NOMO-1 treated with DMSO at 0.1 percent for 48 hours (cell line): Measurements from ENCODE around the gene CYP26B1.
A peak's percentile ranks its signal among the peaks of the same experiment; 100 is the strongest.

ENCODE experiments used
- DNase-seq: peaks from one replicate; lab custom pipeline; 2025; ENCODE audit not compliant: unreplicated experiment; lab: John Stamatoyannopoulos, UW

CYP26B1 gene

DNA sequence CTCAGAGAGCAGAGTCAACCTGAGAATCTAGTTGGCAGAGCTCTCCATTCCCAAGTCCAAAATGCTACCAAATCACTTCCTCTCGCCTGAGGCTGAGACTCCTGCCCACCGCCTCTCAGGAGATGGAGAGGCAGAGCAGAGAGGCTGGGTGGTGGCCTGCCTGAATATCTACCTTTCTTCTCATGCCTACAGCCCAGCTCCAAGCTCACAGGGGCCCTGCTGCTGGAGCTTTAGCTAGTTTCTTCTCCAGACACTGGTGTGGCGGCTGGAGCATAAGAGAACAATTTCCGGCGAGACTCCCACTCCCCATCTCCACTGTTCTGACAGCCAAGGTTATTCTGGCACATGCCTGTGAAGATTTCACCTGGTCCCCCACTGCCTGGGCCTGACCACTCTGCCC, 8.1 kb upstream of the CYP26B1 start:
- DNase-seq = no peak

GRCh38 chr2:72155151-72155550, 7.5 kb upstream of the CYP26B1 start:
- DNase-seq = no peak

- DNase-seq = no peak
These were observed 6.8 kb upstream of the CYP26B1 start for GRCh38 chr2:72154386-72154975.

DNA sequence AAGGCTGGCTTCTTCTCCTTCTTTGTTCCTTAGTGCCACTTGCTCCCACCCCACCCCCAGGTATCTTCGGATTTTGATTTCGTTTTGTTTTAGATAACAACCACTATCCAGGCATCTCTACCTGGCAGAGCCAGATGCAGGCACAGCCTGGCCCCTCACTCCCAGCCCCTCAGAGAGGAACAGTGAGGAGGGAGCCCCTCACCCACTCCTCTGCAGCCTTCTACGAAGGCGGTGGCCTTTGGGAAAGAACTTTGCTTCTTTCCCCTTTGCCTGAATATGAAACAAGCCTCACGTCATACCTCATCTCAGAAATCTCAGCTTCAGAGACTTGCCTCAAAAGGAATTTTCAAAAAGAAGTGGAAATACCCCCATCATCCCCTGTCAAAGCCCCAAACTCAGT, 6.3 kb upstream of the CYP26B1 start:
- no peak for DNase-seq

DNA sequence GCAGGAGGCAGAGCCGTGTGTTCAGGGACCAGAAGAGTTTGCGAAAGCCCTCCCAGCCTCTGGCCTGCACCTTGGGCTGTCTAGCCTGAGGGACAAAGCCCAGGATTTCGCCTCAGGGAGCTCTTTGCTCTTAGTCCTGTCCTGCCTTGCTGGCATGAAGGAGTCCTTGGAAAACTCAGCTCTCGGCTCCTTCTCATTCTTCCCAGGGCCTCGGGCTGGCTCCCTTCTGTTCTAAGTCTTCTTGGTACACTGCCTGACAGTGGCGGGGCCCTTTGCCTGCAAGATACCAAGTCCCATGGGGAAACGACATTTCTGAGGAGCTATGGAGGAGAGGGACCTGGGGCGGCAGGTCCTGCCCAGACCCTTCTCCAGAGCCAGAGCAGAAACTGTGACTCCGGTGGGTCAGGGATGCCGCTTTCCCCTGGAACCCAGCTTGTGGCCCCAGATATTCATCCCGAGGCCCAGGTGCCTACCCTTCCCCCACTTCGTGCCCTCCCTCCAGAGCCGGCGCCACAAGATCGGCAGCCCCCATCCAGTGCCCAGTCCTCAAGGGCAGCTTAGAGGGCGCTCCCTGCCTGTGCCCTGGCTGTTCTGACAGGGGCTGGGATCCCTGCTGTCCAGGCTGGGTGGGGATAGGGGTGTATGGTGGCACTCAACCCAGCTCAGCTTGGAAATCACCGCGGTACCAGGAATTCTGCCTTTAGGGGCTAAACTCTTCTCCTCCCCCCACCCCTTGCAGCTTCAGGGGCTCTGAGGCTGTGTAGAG, 5.5 kb upstream of the CYP26B1 start:
- no peak for DNase-seq

DNA sequence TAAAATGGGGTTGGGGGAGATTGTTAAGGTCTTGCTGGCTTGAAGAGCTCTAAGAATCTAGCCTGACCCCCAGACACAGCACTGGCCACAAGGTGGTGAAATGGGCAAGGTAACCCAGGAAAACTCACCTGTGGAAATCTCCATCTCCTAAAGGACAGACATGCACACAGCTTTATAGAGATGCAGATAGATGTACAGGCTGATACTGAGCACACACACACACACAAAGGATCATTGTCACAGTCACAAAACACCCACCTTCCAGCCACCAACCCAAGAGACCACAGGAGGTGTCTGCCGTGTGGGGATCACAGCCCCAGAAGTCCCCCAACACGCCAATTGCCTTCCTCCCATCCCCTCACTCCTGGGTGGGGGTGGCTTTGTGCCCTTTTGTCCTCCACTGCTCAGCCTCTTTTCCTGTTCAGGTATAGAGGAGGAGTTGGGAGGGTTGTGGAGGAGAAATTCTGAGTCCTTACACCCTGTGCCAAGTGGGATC, 3.2 kb upstream of the CYP26B1 start:
- DNase-seq = no peak

DNA sequence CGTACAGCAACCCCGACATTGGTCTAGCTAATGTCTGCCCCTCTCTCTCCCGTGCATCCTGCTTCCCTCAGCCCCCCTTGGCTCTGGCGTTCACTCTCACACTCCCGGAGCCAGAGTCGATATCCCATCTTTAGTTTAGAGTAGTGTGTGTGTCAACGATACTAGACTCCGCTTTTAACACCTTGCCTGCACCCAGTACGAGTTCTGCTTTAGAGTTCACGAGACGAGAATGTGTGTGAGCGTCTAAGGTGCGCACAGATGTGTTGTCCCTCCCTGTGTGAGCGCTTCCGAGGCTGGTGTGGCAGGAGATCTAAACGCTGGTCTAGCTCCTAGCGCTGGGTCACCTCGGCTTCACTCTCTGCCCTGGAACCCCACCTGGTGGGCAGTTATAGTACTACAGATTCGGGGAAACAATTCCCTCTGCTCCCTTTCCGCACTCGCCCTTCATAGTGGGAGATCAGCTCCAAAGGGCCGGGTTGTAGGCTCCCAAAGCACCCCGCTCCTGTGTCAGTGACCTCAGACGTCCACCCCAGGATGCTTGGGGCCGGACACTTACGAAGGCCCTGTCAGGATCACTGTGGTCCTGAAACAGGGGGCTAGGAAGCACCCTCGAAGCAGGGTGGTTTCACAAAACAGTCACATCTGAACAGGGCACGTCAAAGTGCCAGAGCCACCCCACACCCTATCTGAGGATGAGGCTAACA, 2.6 kb upstream of the CYP26B1 start:
- DNase-seq = peak; percentile 72

- DNase-seq = no peak
These were observed 2.0 kb upstream of the CYP26B1 start for GRCh38 chr2:72149556-72150156.

GRCh38 chr2:72148837-72149555, 1.3 kb upstream of the CYP26B1 start:
- DNase-seq = no peak

GRCh38 chr2:72148003-72148836, 558 bp upstream of the CYP26B1 start:
- no peak for DNase-seq

DNA sequence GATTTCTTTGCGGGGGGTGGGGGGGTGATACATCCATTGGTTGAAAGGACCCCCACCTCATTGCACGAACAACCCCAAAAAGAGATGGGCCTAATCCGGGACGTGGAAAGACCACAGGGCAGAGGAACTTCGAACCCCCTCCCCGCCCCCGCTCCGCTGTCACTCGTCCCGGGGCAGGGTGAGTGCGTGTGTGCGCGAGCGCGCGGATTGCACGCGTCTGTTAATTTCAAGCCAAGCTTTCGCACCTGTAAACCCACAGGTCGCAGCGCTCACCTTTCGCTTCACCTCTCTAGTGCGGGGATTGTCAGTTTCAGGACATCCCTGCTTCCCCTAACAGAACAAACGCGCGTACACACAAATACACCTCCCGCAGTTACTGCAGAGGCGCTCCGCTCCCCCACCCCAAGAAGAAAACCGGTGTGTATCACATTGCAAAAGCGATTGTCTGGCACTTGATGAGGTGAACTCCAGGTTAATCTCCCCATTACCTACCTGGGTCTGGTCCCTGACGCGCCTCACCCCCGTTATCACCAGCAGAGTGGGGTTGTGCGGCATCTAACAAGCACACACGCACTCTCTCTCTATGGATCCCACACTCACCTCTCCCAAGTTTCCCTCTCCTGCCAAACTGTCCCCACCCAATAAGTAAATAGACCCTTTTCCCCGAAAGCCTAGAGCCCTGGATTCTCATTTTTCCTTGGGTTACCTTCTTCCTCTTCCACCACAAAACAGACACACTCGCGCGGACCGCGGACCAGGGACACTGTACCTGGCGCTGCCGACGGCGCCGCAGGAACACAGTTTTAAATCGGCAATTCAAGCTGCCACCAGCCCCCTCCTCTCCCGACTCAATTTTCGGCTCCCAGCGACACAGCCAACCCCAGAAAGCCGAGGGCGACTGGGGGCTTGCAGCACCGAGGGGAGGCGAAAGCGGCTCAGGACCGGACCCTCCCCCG, 1.0 kb downstream of the CYP26B1 start:
- no peak for DNase-seq

DNA sequence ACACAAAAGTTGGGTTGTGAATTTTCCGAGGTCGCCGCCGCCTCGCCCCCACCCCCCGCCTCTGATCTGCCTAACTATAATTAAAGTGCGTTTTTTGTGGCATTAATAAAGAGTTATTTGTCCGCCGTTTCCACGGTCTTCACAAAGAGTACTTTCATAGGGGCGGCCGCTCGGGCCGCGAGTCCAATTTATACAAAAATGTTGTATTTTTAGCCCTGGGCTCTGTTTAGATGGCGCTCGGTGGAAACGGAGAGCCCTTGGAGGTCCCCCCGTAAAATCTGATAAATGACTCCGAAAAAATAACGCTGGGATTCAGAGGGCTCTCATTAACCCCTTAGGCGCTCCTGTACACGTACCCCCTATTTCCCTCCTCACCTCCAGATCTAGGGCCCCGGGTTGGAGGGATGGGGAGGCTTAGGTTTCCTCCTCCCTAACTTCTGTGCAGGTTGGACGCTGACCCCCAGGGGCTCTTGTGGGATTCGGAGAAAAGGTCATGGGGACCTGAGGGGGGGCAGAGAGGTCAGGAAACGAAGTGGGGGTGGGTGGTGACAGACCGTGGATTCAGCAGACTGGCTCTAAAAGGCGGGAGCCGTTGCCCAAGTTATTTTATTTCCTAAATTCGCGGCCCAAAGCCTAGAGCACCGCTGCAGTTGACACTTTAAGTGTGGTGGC, 1.9 kb downstream of the CYP26B1 start:
- no peak for DNase-seq

DNA sequence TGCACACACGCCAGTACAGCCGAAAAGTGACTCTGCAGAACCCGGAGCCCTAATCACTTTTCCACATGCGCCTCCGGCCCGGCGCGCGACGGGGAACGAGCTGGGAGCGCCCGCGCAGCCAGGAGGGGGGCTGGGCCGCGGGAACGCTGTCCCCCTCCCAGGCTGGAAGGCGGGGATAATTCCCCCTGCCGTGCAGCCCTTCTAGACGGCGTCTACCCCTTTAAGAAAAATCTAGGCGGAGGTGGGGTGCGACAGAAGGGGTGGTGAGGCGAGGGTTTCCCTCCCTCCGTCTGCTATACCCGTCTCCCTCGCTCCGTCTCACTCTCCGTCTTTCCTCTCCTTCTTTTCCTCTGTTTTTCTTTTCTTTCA, 2.4 kb downstream of the CYP26B1 start:
- no peak for DNase-seq

DNA sequence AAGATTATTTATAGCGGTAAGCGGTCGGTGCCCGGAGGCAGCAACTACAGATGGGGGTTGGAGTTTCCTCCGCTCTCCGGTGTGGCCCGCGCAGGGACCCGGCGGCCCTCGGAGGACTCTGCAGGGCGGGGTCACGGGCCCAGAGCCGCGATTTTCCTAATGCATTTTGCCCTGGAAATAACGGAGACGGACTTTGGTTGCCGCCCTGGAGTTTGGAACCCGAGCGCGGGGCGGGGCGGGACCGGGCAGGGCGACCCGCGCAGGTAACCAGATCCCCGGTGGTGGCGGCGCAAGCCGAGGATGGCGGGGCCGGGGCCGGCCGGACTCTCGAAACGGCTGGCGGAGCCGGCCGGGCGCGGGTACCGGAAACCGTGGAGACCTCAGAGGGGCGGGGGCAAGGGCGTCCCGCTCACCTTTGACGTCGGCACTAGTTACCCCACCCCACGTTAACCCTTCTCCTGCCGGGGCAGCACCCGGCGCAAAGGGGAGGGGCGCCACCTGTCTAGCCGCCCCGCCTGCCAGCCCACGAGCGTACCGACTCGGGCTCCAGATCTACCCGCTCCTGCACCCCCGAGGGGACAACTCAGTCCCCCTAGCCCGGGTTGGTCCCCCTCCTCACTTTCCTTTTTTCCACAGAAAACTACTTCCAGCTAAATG, 2.9 kb downstream of the CYP26B1 start:
- no peak for DNase-seq

GRCh38 chr2:72144274-72144631, 3.4 kb downstream of the CYP26B1 start:
- no peak for DNase-seq

DNA sequence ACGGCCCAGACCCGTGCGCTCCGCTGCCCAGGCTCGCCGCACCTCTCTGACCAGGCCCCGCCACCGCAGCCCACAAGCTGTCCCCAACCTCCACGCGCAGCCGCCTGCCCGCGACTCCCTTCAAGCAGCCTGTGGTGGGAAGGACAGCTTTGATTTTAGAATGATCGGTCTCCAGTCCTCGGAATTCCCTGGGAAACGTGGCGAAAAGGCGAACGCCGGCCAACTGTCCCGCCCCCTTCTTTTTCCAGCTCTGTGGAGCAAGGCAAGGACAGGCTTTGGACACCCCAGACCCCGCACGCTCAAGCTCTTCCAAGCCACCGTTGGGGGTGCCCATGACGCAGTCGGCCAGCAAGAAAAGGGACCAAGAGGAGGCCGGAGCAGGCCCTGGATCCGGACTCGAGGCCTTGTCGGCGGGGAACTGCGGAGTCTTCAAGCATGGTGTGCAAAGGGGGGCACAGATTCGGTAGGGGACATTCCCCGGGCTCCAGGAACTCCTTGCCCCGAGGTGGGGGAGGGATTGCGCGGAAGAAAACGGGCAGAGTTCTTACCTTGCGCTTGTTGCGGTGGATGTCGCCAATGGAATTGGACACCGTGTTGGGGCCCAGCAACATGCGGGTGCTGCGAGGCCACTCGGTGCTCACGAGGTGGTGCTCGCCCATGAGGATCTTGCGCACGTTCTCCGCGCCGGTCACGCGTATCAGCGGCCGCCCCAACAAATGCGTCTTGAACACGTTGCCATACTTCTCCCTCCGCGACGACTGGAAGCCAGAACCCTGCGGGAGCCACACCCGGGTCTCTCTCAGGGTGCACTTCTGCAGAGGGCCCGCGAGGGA, 4.0 kb downstream of the CYP26B1 start:
- no peak for DNase-seq
